ENCODE results near the gene PAX3.

PAX3 gene

GRCh38 chr2:222196159-222196558 is 102.6 kb downstream of the PAX3 start:
- Histone ChIP-seq H3K27ac (replicated peaks) (no peak overlapping the region), H3K4me3 (replicated peaks; ENCODE audit: insufficient read depth, low read length) (no peak overlapping the region), H3K27me3 (ENCODE audit: insufficient read depth, poor library complexity, severe bottlenecking) (no peaks in the 10 kb centered on the region)
- no peak for DNase-seq (ENCODE audit: low read depth in 1 of 2, low spot score in 1 of 2)
- TF ChIP-seq REST (IDR thresholded peaks at IDR 0.05; ENCODE audit: insufficient replicate concordance, low read depth) (no peak), CTCF (IDR thresholded peaks at IDR 0.05; ENCODE audit: insufficient read depth, low read length) (no peak), SPI1 (IDR thresholded peaks at IDR 0.05; ENCODE audit: borderline replicate concordance, low read depth) (no peak), GABPA (IDR thresholded peaks at IDR 0.05; ENCODE audit: low read depth) (no peak), POLR2AphosphoS5 (IDR thresholded peaks at IDR 0.05; ENCODE audit: low read depth) (no peak)

- Histone ChIP-seq H3K27ac (replicated peaks) (no peak overlapping the region), H3K4me3 (replicated peaks; ENCODE audit: insufficient read depth, low read length) (no peak overlapping the region), H3K27me3 (ENCODE audit: insufficient read depth, poor library complexity, severe bottlenecking) (peaks cover under 1% of the 10 kb centered on the region)
- TF ChIP-seq REST (IDR thresholded peaks at IDR 0.05; ENCODE audit: insufficient replicate concordance, low read depth), result no peak
- DNase-seq (ENCODE audit: low read depth in 1 of 2, low spot score in 1 of 2), result no peak
These were observed 104.1 kb downstream of the PAX3 start for GRCh38 chr2:222194669-222195068.

DNA sequence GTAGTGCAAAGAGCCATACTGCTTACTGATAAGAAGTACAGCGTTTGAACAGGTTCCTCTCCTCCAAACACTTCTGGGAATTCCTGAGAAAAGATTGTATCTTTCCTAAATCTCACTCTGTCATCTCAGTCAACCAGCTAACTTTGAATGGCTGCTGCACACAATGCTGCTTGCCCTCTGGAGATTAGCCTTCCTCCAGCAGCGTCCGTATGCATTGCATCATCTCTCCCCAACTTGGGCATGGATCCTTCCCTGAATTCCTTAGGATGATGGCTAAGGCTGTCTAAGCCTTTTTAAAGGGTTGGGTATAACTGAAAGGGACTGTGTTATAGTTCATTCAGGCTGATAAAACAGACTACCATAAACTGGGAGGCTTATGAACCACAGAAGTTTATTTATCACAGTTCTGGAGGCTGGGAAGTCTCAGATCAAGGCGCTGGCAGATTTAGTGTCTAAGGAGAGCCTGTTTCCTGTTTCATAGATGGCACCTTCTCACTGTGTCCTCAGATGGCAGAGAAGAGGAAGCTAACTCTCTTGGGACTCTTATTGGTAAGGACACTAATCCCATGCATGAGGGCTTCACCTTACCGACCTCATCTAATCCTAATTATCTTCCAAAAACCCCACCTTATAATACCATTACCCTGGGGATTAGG is 105.3 kb downstream of the PAX3 start:
- Histone ChIP-seq H3K27me3 (ENCODE audit: insufficient read depth, poor library complexity, severe bottlenecking) (peaks cover 2% of the 10 kb centered on the region), H3K27ac (replicated peaks) (no peak overlapping the region), H3K4me3 (replicated peaks; ENCODE audit: insufficient read depth, low read length) (no peak overlapping the region)
- no peak for TF ChIP-seq CTCF (IDR thresholded peaks at IDR 0.05; ENCODE audit: insufficient read depth, low read length)
- TF ChIP-seq REST (IDR thresholded peaks at IDR 0.05; ENCODE audit: insufficient replicate concordance, low read depth), result no peak
- no peak for TF ChIP-seq POLR2AphosphoS5 (IDR thresholded peaks at IDR 0.05; ENCODE audit: low read depth)
- no peak for TF ChIP-seq GABPA (IDR thresholded peaks at IDR 0.05; ENCODE audit: low read depth)
- TF ChIP-seq SPI1 (IDR thresholded peaks at IDR 0.05; ENCODE audit: borderline replicate concordance, low read depth), result no peak
- no peak for DNase-seq (ENCODE audit: low read depth in 1 of 2, low spot score in 1 of 2)
